Right renal pelvis (tissue), 4 donors: Measurements from ENCODE around the gene TANC2. TPM values are rescaled to one million over a fixed set of nuclear protein-coding genes. Genes with fewer than 3 reads are reported as not detected.

Source experiments
- DNase-seq, 4 donors: peaks; one replicate each; pipeline ENCODE4 v3.0.0-alpha.2; 2013; ENCODE audit warnings: low read depth in 4 of 4, low spot score in 3 of 4, missing footprints in 1 of 4
- polyA plus RNA-seq, 4 donors: library from polyadenylated mRNA; unstranded; fragments of 120-200 nt; gene quantifications; one replicate each; pipeline ENCODE4 v1.2.1, GENCODE V29; 2013; ENCODE audit not compliant: insufficient read length in 4 of 4

TANC2 gene
- polyA plus RNA-seq, 4 donors: 25.7 to 27.5 (median 26.5) TPM

DNA sequence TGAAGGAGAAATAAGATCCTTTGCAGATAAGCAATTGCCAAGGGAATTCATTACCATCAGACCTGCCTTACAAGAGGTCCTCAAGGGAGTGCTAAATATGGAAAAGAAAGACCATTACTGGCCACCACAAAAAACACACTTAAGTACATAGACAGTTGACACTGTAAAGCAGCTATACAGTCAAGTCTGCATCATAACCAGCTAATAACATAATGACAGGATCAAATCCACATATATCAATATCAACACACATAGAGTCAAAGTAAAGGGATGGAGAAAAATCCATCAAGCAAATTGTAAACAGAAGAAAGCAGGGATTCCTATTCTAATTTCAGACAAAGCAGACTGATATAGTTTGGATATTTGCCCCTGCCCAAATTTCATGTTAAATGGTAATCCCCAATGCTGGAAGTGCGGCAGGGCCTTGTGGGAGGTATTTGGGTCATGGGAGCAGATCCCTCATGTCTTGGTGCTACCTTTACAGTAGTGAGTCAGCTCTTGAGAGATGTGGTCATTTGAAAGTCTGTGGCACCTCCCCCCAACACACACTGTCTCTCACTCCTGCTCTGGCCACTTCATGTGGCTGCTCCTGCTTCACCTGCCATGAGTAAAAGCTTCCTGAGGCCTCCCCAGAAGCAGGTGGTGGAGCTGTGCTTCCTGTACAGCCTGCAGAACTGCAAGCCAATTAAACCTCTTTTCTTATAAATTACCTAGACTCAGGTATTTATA is 32.8 kb downstream of the TANC2 start:
- no peak for DNase-seq

DNA sequence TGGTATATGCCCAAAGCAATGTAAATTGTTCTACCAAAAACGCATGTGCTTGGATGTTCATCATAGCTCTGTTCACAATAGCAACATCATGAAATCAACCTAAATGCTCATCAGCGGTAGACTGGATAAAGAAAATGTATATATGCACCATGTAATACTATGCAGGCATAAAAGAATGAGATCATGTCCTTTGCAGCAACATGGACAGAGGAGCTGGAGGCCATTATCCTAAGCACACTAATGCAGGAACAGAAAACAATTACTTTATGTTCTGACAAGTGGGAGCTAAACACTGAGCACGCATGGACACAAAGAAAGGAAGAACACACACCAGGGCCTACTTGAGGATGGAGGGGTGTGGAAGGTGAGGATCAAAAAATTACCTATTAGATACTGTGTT is 33.7 kb downstream of the TANC2 start:
- no peak for DNase-seq

GRCh38 chr17:63001689-63002394 is 35.8 kb downstream of the TANC2 start:
- DNase-seq: no peak

DNA sequence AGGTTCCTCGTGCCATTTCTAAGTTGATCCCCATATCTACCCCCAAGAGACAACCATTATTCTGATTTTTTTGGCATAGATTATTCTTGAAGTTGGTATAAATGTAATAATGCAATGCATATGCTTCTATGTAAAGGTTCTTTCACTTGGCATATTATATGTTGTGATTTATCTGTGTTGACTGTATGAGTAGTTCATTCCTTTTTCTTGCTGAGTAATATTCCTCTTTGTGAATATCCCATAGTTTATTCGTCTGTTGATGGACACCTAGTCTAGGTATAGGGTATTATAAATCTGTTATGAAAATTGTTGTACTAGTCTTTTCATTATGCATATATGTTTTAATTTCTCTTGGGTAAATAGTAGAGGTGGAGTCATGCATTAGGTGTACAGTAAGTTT is 36.6 kb downstream of the TANC2 start:
- DNase-seq: no peak

- no peak for DNase-seq
Measured at GRCh38 chr17:63015824-63016223, 49.8 kb downstream of the TANC2 start.

Other genes with a start within 250 kb of the TANC2 start
- 1 to 10 TPM in 1 of 4 donors, under 1 TPM in 3; 0.54 to 1.2 (median 0.95) TPM for gene MARCHF10, start 157.9 kb upstream of the TANC2 start, polyA plus RNA-seq